Kidney (tissue), 14 donors: ENCODE measurements around the gene NAV3. TPM values are rescaled to one million over a fixed set of nuclear protein-coding genes. Genes with fewer than 3 reads are reported as not detected.

Source experiments
- DNase-seq, 5 donors: peaks; one replicate each; pipeline ENCODE4 v3.0.0-alpha.2; 2013 to 2020
- FAIRE-seq: peaks from 2 replicates; lab custom pipeline; 2012; peaks lifted over from hg19 to GRCh38; lab: Jason Lieb, UNC
- H3K27ac ChIP-seq, 2 donors: one replicate each; pipeline ENCODE4 v1.7.0; 2013; ENCODE audit warnings: low read depth in 2 of 2, low read length in 2 of 2, inconsistent platforms in 1 of 2
- H3K27me3 ChIP-seq: one replicate; pipeline ENCODE4 v1.7.1; 2013; ENCODE audit warnings: low read length, inconsistent platforms; ENCODE audit not compliant: control insufficient read depth, insufficient read depth
- H3K36me3 ChIP-seq, 3 donors: one replicate each; pipeline versions ENCODE4 v1.7.0 to v1.7.1; 2013; ENCODE audit warnings: low read length in 3 of 3, control low read depth in 1 of 3, inconsistent platforms in 1 of 3; ENCODE audit not compliant: insufficient read depth in 3 of 3, control insufficient read depth in 2 of 3
- H3K4me1 ChIP-seq, 3 donors: one replicate each; pipeline versions ENCODE4 v1.7.0 to v1.7.1; 2013; ENCODE audit warnings: low read length in 3 of 3, inconsistent platforms in 1 of 3, low read depth in 1 of 3; ENCODE audit not compliant: control insufficient read depth in 2 of 3, insufficient read depth in 2 of 3
- H3K4me3 ChIP-seq, 3 donors: one replicate each; pipeline versions ENCODE4 v1.7.0 to v1.8.1; 2013; ENCODE audit warnings: low read length in 3 of 3, control low read depth in 1 of 3, inconsistent platforms in 1 of 3
- H3K9ac ChIP-seq, 3 donors: one replicate each; pipeline versions ENCODE4 v1.7.0 to v1.7.1; 2013; ENCODE audit warnings: low read length in 3 of 3, control low read depth in 1 of 3, inconsistent platforms in 1 of 3
- H3K9me3 ChIP-seq, 3 donors: one replicate each; pipeline versions ENCODE4 v1.7.0 to v1.7.1; 2013; ENCODE audit warnings: low read length in 3 of 3, control low read depth in 1 of 3, inconsistent platforms in 1 of 3; ENCODE audit not compliant: control insufficient read depth in 2 of 3, insufficient read depth in 1 of 3
- intact Hi-C: fragments of 100-400 bp; cut with DNase I; formaldehyde crosslinking; loops from one replicate; pipeline ENCODE4 v1.11.1; 2022
- polyA plus RNA-seq: library from polyadenylated mRNA; stranded (reverse); fragments of 350-450 nt; fragmentation: Illumina TruSeq; extraction: RNeasy Lipid Tissue Mini Kit (QIAGEN cat#74804); gene quantifications from one replicate; pipeline ENCODE4 v1.2.3, GENCODE V29; 2014; ENCODE audit warnings: low read depth, low replicate concordance; ENCODE audit not compliant: insufficient read depth
- total RNA-seq: library from RNA; stranded (reverse); fragmentation: NEBNext Ultra II Directional; extraction: Animal tissue kit (Norgen Biotek cat#: 25700); gene quantifications from one replicate; pipeline ENCODE4 v1.2.1, GENCODE V29; 2021
- TF ChIP-seq, protein P1 (sequence below): IDR thresholded peaks from 3 replicates; pipeline ENCODE4 v1.5.1; 2012; ENCODE audit warnings: mild to moderate bottlenecking, moderate library complexity, borderline replicate concordance; ENCODE audit not compliant: insufficient read depth; ENCODE audit errors: extremely low read depth
- donor health status: control.
- donor health status: control.
- donor health status: control.
- donor health status: control.
- donor health status: control.
- donor health status: DM: yes; HTN: yes; CAD: no.
- donor health status: Normal renal cell carcinoma (clear cell type).

The NAV3 gene
- total and polyA plus RNA-seq, 2 donors from 2014 or later, result 0.34 to 4.5 TPM

DNA sequence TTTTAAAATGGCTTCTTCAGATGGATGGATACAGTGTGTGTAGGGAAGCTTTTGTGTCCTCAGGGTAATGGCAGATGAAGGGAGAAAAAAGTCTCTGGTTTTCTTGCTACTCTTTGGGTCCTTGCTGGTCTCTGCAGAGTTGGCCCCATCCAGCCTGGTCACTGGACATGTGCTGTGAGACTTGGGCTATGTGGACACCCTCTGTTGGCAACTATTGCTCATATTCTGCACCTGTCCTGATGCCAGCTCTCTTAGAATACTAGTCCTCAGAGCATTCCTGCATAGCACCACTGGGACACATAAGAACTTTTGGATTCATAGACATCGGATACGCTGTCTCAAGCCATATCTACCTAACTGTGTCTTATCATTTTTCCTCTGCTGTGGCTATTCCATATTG is 20.0 kb downstream of the NAV3 start:
- H3K4me3 ChIP-seq, result no peak overlapping the region
- H3K27ac ChIP-seq, result no peak overlapping the region
- no peaks in the 10 kb centered on the region for H3K27me3 ChIP-seq
- peaks cover 0 to 8% (median 0%) of the 10 kb centered on the region in 3 donors for H3K4me1 ChIP-seq
- H3K9ac ChIP-seq, result no peak overlapping the region
- no peak for FAIRE-seq
- DNase-seq, result no peak
- no peaks in the 10 kb centered on the region for H3K36me3 ChIP-seq
- H3K9me3 ChIP-seq, result peaks cover 0 to 2% (median 0%) of the 10 kb centered on the region in 3 donors
- intact Hi-C loops, result no loop called here
- TF ChIP-seq, protein P1, sequence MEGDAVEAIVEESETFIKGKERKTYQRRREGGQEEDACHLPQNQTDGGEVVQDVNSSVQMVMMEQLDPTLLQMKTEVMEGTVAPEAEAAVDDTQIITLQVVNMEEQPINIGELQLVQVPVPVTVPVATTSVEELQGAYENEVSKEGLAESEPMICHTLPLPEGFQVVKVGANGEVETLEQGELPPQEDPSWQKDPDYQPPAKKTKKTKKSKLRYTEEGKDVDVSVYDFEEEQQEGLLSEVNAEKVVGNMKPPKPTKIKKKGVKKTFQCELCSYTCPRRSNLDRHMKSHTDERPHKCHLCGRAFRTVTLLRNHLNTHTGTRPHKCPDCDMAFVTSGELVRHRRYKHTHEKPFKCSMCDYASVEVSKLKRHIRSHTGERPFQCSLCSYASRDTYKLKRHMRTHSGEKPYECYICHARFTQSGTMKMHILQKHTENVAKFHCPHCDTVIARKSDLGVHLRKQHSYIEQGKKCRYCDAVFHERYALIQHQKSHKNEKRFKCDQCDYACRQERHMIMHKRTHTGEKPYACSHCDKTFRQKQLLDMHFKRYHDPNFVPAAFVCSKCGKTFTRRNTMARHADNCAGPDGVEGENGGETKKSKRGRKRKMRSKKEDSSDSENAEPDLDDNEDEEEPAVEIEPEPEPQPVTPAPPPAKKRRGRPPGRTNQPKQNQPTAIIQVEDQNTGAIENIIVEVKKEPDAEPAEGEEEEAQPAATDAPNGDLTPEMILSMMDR, result no peak

DNA sequence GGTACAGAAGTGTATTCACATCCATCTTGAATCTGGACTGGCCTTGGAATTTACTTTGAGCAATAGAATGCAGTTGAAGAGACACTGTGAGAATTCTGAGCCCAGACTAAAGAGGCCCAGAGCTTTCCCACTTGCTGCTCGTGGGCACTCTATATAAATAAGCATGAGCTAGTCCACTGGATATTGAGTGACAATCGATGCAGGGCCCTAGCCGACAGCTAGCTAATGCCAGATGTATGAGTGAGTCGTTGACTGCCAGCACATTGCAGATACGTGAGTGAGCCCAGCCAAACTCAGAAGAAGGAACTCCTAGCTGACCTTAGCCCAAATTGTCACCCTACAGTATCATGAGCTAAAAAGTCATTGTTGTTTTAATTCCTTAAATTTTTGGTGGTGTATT is 24.9 kb downstream of the NAV3 start:
- DNase-seq (no peak), FAIRE-seq (no peak)
- TF ChIP-seq, protein P1, result no peak
- no peaks in the 10 kb centered on the region for H3K27me3 ChIP-seq
- intact Hi-C loops, result no loop called here
- no peak overlapping the region for H3K4me3 ChIP-seq
- H3K36me3 ChIP-seq, result no peaks in the 10 kb centered on the region
- H3K27ac ChIP-seq, result no peak overlapping the region
- peaks cover 0 to 2% (median 0%) of the 10 kb centered on the region in 3 donors for H3K9me3 ChIP-seq
- H3K4me1 ChIP-seq, result no peaks in the 10 kb centered on the region
- no peak overlapping the region for H3K9ac ChIP-seq

DNA sequence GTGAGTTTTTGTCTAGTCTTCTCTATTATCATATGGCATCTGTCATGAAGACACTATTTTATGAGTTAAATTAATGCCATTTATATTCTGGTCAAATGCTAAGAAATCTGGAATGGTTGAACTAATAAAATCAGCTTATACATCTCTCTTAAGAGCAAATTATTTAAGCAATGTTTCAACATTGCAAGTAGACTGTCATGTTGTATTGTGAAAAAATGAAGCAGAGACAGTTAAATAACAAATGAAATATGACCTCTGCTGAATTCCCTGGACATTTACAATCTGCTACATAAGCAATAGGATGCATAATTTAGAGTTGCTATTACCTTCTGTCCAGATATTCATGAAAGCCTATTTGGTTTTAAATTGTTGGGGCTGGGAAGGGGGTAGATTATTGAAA is 30.6 kb downstream of the NAV3 start:
- H3K9me3 ChIP-seq, result no peaks in the 10 kb centered on the region
- H3K4me1 ChIP-seq, result no peaks in the 10 kb centered on the region
- no peak overlapping the region for H3K27ac ChIP-seq
- H3K4me3 ChIP-seq, result no peak overlapping the region
- TF ChIP-seq, protein P1, result no peak
- intact Hi-C loops, result no loop called here
- H3K27me3 ChIP-seq, result no peaks in the 10 kb centered on the region
- H3K9ac ChIP-seq, result no peak overlapping the region
- no peaks in the 10 kb centered on the region for H3K36me3 ChIP-seq
- FAIRE-seq (no peak), DNase-seq (peak in 1 of 5 donors; percentile 16)

DNA sequence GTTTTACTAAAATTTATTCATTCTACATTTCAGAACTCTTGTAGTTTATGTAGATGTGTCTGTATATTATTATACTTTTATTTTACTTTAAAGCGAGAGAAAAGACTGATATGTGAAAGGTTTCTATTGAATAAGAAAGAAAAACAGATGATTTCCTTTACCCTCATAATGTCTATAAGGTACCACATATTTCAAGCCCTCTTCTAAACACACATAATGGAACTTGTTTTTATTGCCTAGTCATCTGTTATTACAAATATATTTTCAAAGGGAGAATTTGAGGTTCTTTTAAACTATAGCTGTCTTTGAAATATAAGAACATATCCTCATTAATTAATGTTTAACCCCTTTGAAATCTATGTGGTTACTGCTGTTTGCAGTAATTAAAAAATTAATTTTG is 34.5 kb downstream of the NAV3 start:
- Histone ChIP-seq H3K27ac (no peak overlapping the region), H3K9ac (no peak overlapping the region), H3K4me1 (no peaks in the 10 kb centered on the region), H3K9me3 (no peaks in the 10 kb centered on the region), H3K4me3 (no peak overlapping the region), H3K27me3 (no peaks in the 10 kb centered on the region), H3K36me3 (no peaks in the 10 kb centered on the region)
- FAIRE-seq, result peak; percentile 70
- TF ChIP-seq, protein P1, result no peak
- intact Hi-C loops, result no loop called here
- no peak for DNase-seq
